Activated T-cell treated with anti-CD3 and anti-CD28 coated beads for 1 hour (primary cell): ENCODE results near the gene CLINT1.

Source experiments
- DNase-seq: peaks from one replicate; pipeline ENCODE4 v3.0.0-alpha.2; 2020; ENCODE audit warnings: low read depth

Gene CLINT1

GRCh38 chr5:157820593-157821252 is 38.2 kb downstream of the CLINT1 start:
- DNase-seq, result no peak

- no peak for DNase-seq
These were observed 39.3 kb downstream of the CLINT1 start for GRCh38 chr5:157819502-157820115.

- DNase-seq, result no peak
These were observed 40.6 kb downstream of the CLINT1 start for GRCh38 chr5:157818368-157818767.

GRCh38 chr5:157817928-157818327 is 41.0 kb downstream of the CLINT1 start:
- no peak for DNase-seq

DNA sequence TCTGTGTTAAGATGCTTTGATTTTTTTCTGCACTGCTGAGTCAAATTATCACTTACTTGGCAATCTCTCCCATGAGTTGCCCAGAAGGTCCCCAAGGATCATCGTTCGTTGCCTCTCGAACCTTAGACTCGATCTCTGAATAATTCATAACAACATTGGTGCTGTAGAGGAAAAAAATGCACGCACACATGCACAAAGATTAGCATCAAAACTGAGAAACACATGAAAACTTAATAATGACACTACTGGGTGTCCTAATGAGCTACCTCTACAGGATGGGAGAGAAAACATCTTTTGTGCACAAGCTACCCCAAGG is 41.6 kb downstream of the CLINT1 start:
- DNase-seq, result no peak

DNA sequence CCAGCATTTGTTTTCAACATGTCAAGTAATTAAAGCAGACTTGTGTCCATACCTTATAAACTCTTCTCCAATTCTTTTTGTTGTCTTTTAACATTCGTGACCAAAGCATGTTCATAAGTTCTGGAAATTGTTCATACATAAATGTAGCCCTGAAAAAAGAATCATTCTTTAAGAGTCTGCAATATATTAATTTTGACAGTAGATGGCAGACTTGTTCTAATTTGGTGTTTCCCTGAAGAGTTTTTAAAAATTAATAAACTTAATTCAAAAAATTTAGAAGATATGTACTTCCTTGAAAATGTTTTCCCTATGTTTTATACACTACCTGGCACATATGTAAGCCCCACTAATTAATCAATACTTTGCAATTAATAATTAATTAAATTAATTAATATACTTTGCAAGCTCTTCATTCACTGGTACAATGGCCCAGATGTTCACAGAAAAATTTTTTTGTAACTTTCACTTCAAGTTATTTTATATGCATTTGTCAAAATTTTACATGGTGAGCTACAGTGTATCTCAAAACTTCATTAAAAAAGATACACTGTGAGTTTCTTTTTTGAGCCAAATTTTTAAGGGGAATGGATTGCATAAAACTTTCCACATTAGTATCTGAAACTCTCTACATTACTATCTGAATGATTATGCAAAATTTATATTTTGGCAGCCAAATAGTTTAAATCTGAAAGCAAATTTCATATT is 42.1 kb downstream of the CLINT1 start:
- DNase-seq, result no peak

- DNase-seq, result no peak
These were observed 46.9 kb downstream of the CLINT1 start for GRCh38 chr5:157812086-157812485.

DNA sequence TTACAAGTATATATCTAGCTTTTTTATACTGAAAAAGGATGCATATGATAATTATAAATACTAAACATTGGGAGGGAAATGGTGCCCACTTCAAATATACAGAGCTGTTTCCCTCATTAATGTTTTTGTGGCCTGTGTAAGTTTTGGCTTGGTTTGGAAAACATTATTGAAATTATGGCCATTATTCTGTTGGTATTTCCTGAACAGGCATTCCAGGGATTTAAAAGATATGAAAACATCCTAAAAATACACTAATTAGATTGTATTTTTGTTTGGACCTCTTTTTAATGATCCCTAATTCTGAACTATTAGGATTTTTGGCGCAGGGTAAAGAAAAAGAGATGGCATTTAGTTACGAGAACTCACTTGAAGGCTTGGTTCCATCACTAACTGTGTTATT is 50.9 kb downstream of the CLINT1 start:
- no peak for DNase-seq

- no peak for DNase-seq
These were observed 56.2 kb downstream of the CLINT1 start for GRCh38 chr5:157802736-157803135.

- no peak for DNase-seq
These were observed 58.8 kb downstream of the CLINT1 start for GRCh38 chr5:157800137-157800536.

- DNase-seq, result no peak
These were observed 59.4 kb downstream of the CLINT1 start for GRCh38 chr5:157799578-157799977.

- no peak for DNase-seq
These were observed 65.6 kb downstream of the CLINT1 start for GRCh38 chr5:157793301-157793700.

DNA sequence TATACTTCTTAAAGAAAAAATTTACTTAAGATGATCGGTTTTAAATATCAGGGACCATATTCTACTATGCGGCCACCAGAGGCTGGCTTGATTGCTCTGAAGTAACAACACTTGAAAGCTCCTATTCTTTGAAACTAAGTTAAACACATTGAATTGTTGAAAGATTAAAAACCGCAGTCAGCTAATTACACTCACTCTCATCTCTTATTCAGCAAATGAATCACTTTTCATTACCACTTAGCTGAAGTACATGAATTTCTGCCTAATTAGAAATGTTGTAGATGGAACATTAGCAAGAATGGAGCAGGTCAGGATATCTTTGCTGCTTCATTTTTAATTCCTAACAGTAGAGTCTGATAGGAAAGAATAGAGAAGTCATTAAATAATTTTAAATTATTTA is 73.1 kb downstream of the CLINT1 start:
- DNase-seq, result no peak

DNA sequence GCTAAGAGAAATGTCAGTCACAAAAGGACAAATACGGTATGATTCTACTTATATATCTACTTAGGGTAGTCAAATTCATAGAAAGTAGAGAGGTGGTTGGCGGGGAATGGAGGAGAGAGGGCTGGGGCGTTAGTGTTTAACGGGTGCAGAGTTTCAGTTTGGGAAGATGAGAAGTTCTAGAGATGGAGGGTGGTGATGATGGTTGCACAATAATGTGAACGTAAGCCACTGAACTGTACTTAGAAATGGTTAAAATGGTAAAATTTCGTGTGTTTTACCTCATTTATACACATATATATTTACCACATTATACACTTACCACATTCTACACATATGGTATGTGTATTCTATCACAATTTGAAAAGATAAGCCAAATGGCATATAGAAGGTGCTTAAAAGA is 79.7 kb downstream of the CLINT1 start:
- DNase-seq, result no peak

DNA sequence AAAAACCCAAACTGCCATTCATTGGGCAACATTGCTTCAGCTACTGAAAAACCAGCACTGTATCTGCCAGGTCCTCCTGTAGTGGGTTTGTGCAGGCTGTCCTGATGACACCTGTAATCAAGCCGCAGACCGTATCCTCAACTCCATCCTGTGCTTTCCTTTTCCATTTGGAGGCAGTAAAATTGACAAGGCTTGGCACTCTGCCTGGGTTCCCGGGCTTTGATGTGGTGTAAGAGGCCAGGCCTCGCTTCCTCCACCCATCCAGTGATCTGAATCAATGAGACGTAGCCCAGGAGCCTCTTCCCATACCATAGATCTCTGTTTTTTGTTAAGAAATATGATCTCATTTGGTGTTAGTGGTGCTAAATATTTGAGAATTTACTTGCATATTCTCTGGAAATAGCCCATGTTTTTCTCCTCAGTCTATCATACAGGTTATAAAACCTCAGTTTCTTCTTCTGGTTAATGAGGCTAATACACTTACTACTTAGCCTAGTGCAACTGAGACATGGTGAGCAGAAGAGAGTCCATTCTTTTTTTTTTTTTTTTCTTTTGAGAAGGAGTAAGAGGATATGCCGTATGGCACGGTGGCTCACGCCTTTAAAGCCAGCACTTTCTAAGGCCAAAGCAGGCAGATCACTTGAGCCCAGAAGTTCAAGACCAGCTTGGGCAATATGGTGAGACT is 80.7 kb downstream of the CLINT1 start:
- no peak for DNase-seq

- DNase-seq, result no peak
These were observed 86.8 kb downstream of the CLINT1 start for GRCh38 chr5:157772127-157772526.

DNA sequence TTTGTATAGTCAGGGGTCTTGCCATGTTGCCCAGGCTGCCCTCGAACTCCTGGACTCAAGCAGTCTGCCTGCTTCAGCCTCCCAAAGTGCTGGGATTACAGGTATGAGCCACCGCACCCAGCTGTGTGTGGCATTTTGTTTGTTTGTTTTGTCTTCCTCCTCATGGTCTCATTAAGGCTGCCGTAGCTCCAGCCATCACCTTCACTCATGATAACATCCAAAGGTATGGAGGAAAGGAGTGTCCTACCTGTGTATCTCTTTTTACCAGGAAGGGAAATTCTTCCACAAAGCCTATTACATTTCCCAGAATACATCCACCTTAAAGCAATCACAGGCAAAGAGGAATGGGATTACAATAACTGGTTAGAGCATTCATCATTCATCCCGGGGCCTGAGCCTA is 88.3 kb downstream of the CLINT1 start:
- no peak for DNase-seq

- no peak for DNase-seq
These were observed 91.3 kb downstream of the CLINT1 start for GRCh38 chr5:157767689-157768088.

DNA sequence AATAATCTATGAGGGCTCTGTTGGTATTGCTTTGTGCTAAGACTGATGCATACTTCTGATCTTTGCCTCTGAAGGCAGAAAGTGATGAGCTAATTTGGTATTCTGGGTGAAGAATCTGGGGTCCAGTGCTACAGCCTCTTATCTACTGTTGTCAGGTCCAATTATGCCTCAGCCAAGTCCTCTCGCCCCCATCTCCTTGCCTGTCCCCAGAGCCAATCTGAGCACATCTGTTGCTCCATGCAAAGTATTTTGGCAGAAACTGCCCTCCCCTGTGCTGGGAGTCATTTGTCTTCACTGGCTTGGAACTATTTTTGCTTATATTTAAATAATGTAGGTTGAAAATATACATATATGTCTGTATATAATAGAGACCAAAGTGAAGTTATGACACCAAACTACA is 92.0 kb downstream of the CLINT1 start:
- no peak for DNase-seq

DNA sequence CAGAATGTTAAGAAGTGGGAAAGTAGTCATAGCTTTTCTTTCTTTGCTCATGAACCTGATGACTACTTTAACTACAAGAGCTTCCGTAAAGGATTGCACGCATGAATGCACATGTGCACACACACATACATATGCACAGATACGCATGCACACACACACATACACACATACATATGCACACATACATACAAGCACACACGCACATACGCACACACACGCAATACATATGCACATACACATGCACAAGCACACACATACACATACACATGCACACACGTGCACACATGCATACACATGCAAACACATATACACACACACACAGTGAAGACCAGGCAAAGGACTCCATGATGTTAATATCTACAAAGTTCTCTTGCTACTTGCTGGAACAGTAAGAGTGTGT is 92.5 kb downstream of the CLINT1 start:
- DNase-seq, result no peak

DNA sequence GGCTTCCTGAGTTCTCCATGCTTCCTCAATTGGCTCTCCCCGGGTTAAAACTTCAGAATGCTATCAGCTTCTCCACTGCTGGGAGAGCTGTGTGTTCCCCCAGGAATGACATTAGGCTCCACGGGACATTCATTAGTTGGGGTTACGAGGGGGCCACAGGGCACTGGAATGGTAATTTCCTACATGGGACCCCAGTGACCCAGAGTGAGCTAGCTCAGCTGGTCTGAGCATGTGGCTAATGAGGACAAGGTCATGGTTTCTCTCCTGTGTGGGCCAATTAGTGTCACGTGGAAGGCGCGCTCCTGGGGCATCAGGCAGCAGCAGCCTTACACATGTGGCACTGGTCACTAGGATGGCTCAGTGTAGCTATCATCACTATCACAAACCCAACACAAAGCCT is 94.4 kb downstream of the CLINT1 start:
- no peak for DNase-seq

- no peak for DNase-seq
These were observed 97.0 kb downstream of the CLINT1 start for GRCh38 chr5:157761690-157762621.
